ENCODE results near the gene KNDC1.

DNA sequence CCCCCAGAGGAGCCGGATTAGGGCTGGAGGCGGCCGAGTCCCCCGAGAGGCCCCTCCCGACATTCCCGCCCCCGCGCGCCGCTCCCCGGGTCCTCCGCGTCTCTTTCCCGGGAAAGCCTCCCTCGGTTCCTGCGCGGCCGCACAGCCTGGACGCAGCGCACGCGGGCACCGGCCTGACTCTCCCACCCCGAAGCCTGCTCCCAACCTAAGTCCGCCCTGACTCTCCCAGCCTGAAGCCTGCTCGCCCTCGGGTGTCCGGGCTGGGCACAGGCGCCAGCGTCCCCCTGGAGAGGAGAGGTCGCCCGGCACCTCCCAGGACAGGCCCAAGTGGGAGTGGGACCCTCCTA lies 77.2 kb downstream of the KNDC1 start:
- TF ChIP-seq, protein P1, sequence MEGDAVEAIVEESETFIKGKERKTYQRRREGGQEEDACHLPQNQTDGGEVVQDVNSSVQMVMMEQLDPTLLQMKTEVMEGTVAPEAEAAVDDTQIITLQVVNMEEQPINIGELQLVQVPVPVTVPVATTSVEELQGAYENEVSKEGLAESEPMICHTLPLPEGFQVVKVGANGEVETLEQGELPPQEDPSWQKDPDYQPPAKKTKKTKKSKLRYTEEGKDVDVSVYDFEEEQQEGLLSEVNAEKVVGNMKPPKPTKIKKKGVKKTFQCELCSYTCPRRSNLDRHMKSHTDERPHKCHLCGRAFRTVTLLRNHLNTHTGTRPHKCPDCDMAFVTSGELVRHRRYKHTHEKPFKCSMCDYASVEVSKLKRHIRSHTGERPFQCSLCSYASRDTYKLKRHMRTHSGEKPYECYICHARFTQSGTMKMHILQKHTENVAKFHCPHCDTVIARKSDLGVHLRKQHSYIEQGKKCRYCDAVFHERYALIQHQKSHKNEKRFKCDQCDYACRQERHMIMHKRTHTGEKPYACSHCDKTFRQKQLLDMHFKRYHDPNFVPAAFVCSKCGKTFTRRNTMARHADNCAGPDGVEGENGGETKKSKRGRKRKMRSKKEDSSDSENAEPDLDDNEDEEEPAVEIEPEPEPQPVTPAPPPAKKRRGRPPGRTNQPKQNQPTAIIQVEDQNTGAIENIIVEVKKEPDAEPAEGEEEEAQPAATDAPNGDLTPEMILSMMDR (conservative IDR thresholded peaks at IDR 0.05; ENCODE audit: low read depth in 2 of 2), result no peak
- TF ChIP-seq EZH2phosphoT487 (IDR thresholded peaks at IDR 0.05; ENCODE audit: unreplicated experiment) (no peak), POLR2AphosphoS5 (IDR thresholded peaks at IDR 0.05; ENCODE audit: low read depth) (no peak), JUNB (IDR thresholded peaks at IDR 0.05; ENCODE audit: unreplicated experiment) (no peak), EZH2 (IDR thresholded peaks at IDR 0.05; ENCODE audit: low read depth, unreplicated experiment) (no peak), NANOG (IDR thresholded peaks at IDR 0.05; ENCODE audit: borderline replicate concordance) (no peak)
- TF ChIP-seq, protein P2, sequence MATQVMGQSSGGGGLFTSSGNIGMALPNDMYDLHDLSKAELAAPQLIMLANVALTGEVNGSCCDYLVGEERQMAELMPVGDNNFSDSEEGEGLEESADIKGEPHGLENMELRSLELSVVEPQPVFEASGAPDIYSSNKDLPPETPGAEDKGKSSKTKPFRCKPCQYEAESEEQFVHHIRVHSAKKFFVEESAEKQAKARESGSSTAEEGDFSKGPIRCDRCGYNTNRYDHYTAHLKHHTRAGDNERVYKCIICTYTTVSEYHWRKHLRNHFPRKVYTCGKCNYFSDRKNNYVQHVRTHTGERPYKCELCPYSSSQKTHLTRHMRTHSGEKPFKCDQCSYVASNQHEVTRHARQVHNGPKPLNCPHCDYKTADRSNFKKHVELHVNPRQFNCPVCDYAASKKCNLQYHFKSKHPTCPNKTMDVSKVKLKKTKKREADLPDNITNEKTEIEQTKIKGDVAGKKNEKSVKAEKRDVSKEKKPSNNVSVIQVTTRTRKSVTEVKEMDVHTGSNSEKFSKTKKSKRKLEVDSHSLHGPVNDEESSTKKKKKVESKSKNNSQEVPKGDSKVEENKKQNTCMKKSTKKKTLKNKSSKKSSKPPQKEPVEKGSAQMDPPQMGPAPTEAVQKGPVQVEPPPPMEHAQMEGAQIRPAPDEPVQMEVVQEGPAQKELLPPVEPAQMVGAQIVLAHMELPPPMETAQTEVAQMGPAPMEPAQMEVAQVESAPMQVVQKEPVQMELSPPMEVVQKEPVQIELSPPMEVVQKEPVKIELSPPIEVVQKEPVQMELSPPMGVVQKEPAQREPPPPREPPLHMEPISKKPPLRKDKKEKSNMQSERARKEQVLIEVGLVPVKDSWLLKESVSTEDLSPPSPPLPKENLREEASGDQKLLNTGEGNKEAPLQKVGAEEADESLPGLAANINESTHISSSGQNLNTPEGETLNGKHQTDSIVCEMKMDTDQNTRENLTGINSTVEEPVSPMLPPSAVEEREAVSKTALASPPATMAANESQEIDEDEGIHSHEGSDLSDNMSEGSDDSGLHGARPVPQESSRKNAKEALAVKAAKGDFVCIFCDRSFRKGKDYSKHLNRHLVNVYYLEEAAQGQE (IDR thresholded peaks at IDR 0.05; ENCODE audit: unreplicated experiment), result no peak

All from GM23338 (cell line).